B cell (primary cell): ENCODE measurements around the gene KAZN.

Source experiments
- CTCF ChIP-seq: fragments of 200-600 bp; IDR thresholded peaks from one replicate; pipeline ENCODE4 v1.8.0; 2022; ENCODE audit warnings: antibody characterized with exemption, mild to moderate bottlenecking
- EZH2 ChIP-seq: IDR thresholded peaks from 2 replicates; pipeline ENCODE4 v1.6.1; 2012; ENCODE audit warnings: borderline replicate concordance, low read depth, mild to moderate bottlenecking, moderate library complexity, low read length; ENCODE audit not compliant: insufficient read depth, poor library complexity, severe bottlenecking

GRCh38 chr1:15123270-15123669 lies 524.8 kb downstream of the KAZN start:
- TF ChIP-seq CTCF (no peak), EZH2 (no peak)
